GM23338 (cell line): ENCODE data around the gene SOD1. TPM values are rescaled to one million over a fixed set of nuclear protein-coding genes. Genes with fewer than 3 reads are reported as not detected.

Source experiments
- ATAC-seq: fragments of 200-7000 bp; cut with Tn5 transposase; 3 replicates; pipeline ENCODE4 v1.9.1; 2020
- DNase-seq: peaks from one replicate; pipeline ENCODE4 v3.0.0-alpha.2; 2015; ENCODE audit warnings: low spot score
- H2AFZ ChIP-seq: fragments of 200-600 bp; sonication (generic); 2 replicates; pipeline ENCODE4 v1.8.0; 2016; ENCODE audit warnings: antibody characterized with exemption, mild to moderate bottlenecking, moderate library complexity
- H3F3A ChIP-seq: fragments of 200-600 bp; sonication (generic); replicated peaks from 2 replicates; pipeline ENCODE4 v1.8.0; 2017; ENCODE audit warnings: antibody characterized with exemption, mixed run types, low read depth
- H3K27ac ChIP-seq: fragments of 200-600 bp; sonication (generic); 2 replicates; pipeline ENCODE4 v1.6.1; 2016; ENCODE audit warnings: low read depth
- H3K27me3 ChIP-seq: fragments of 200-600 bp; sonication (generic); 2 replicates; pipeline ENCODE4 v1.8.0; 2016; ENCODE audit warnings: mild to moderate bottlenecking, mixed run types, moderate library complexity; ENCODE audit not compliant: insufficient read depth
- H3K36me3 ChIP-seq: fragments of 200-600 bp; sonication (generic); 2 replicates; pipeline ENCODE4 v1.8.0; 2016; ENCODE audit warnings: mild to moderate bottlenecking; ENCODE audit not compliant: insufficient read depth
- H3K4me1 ChIP-seq: fragments of 200-600 bp; sonication (generic); 2 replicates; pipeline ENCODE4 v1.8.0; 2016; ENCODE audit warnings: mild to moderate bottlenecking, moderate library complexity; ENCODE audit not compliant: insufficient read depth
- H3K4me2 ChIP-seq: fragments of 200-600 bp; sonication (generic); 2 replicates; pipeline ENCODE4 v1.7.1; 2017; ENCODE audit warnings: mixed run types
- H3K4me3 ChIP-seq: fragments of 200-600 bp; sonication (generic); 2 replicates; pipeline ENCODE4 v1.6.1; 2016; ENCODE audit warnings: mixed run types
- H3K79me2 ChIP-seq: fragments of 200-600 bp; sonication (generic); replicated peaks from 2 replicates; pipeline ENCODE4 v1.8.0; 2017; ENCODE audit warnings: mild to moderate bottlenecking; ENCODE audit not compliant: insufficient read depth
- H3K9me2 ChIP-seq: fragments of 200-600 bp; sonication (generic); 2 replicates; pipeline ENCODE4 v1.8.0; 2017; ENCODE audit not compliant: insufficient read depth
- H4K20me1 ChIP-seq: fragments of 200-600 bp; sonication (generic); replicated peaks from 2 replicates; pipeline ENCODE4 v1.8.0; 2017; ENCODE audit warnings: mild to moderate bottlenecking; ENCODE audit not compliant: insufficient read depth
- H3K27ac Mint-ChIP-seq: 2 replicates; pipeline ENCODE4 v1.8.0; 2020; ENCODE audit warnings: inconsistent platforms, mild to moderate bottlenecking, moderate library complexity, mixed read lengths
- H3K27me3 Mint-ChIP-seq: 3 replicates; pipeline ENCODE4 v1.8.0; 2022; ENCODE audit warnings: low read depth, mild to moderate bottlenecking, moderate library complexity, mixed read lengths, inconsistent platforms; ENCODE audit not compliant: insufficient read depth, poor library complexity
- H3K36me3 Mint-ChIP-seq: 3 replicates; pipeline ENCODE4 v1.8.0; 2021; ENCODE audit warnings: low read depth, mild to moderate bottlenecking, inconsistent platforms, moderate library complexity, mixed read lengths
- H3K4me1 Mint-ChIP-seq: 3 replicates; pipeline ENCODE4 v1.8.0; 2020; ENCODE audit warnings: mild to moderate bottlenecking, inconsistent platforms, mixed read lengths
- H3K4me3 Mint-ChIP-seq: 3 replicates; pipeline ENCODE4 v1.8.0; 2021; ENCODE audit warnings: moderate library complexity, mild to moderate bottlenecking, inconsistent platforms, mixed read lengths
- H3K9me3 Mint-ChIP-seq: 3 replicates; pipeline ENCODE4 v1.8.0; 2020; ENCODE audit warnings: moderate library complexity, mild to moderate bottlenecking, inconsistent platforms, mixed read lengths
- EZH2 ChIP-seq: fragments of 200-600 bp; sonication (generic); IDR thresholded peaks from one replicate; pipeline ENCODE4 v1.8.0; 2017; ENCODE audit warnings: antibody characterized with exemption, mild to moderate bottlenecking, low read depth; ENCODE audit not compliant: unreplicated experiment
- EZH2phosphoT487 ChIP-seq: fragments of 200-600 bp; sonication (generic); IDR thresholded peaks from one replicate; pipeline ENCODE4 v1.8.1; 2018; ENCODE audit warnings: antibody characterized with exemption; ENCODE audit not compliant: unreplicated experiment
- JUNB ChIP-seq: IDR thresholded peaks from one replicate; pipeline ENCODE4 v1.6.1; 2016; ENCODE audit warnings: antibody characterized with exemption; ENCODE audit not compliant: unreplicated experiment
- NANOG ChIP-seq: IDR thresholded peaks from 2 replicates; pipeline ENCODE4 v1.6.1; 2016; ENCODE audit warnings: antibody characterized with exemption, borderline replicate concordance
- POLR2AphosphoS5 ChIP-seq: IDR thresholded peaks from 2 replicates; pipeline ENCODE4 v1.6.1; 2016; ENCODE audit warnings: antibody characterized with exemption, low read depth
- REST ChIP-seq: IDR thresholded peaks from one replicate; pipeline ENCODE4 v1.6.1; 2018; ENCODE audit warnings: antibody characterized with exemption; ENCODE audit not compliant: unreplicated experiment
- STAT1 ChIP-seq: IDR thresholded peaks from one replicate; pipeline ENCODE4 v1.6.1; 2016; ENCODE audit warnings: antibody characterized with exemption; ENCODE audit not compliant: unreplicated experiment
- ZNF331 ChIP-seq: fragments of 250-450 bp; sonication (Bioruptor Pico); IDR thresholded peaks from 2 replicates; pipeline ENCODE4 v1.5.0; 2020; ENCODE audit warnings: low read depth, mild to moderate bottlenecking, moderate library complexity
- polyA plus RNA-seq: library from polyadenylated mRNA; unstranded; fragments of >200 nt; fragmentation: Nextera tagmentation; extraction: Ambion mirVana; gene quantifications from 2 replicates; pipeline ENCODE4 v1.2.1, GENCODE V29; 2016
- total RNA-seq: library from RNA; depleted of rRNA; stranded (reverse); fragments of >200 nt; shearing (Covaris generic); gene quantifications from 2 replicates; pipeline ENCODE4 v1.2.3, GENCODE V29; 2014
- TF ChIP-seq, protein P1 (sequence below), 2 experiments: fragments of 200-600 bp in 1 of 2; sonication (generic) in 1 of 2; conservative IDR thresholded peaks; 2 replicates each; pipeline versions ENCODE4 v1.5.1 to v1.6.1; 2016 to 2017; ENCODE audit warnings: antibody characterized with exemption in 2 of 2, low read depth in 2 of 2, mild to moderate bottlenecking in 2 of 2, moderate library complexity in 1 of 2
- TF ChIP-seq, protein P2 (sequence below): IDR thresholded peaks from 2 replicates; pipeline ENCODE4 v1.6.1; 2016; ENCODE audit warnings: antibody characterized with exemption

The SOD1 gene
- total and polyA plus RNA-seq, 2 experiments from 2014 or later: 123 to 454 TPM

DNA sequence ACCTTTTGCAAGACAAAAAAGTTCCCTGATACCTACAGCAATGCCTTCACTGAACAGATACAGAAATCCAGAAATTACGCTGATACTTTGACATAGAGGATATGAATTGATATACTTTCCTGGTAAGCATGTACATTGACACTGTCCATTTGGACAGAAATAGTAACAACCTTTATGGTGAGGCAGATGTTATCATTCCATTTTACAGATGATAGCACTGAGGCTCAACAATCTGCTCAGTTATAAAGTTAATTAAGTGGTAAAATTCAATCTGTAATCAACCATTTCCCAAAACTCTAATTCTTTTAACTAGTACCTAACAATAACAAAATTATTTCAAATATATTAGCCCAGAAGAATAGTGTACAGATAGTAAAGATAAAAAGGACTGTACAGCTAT is 51.8 kb downstream of the SOD1 start (continued):
- TF ChIP-seq, protein P1, sequence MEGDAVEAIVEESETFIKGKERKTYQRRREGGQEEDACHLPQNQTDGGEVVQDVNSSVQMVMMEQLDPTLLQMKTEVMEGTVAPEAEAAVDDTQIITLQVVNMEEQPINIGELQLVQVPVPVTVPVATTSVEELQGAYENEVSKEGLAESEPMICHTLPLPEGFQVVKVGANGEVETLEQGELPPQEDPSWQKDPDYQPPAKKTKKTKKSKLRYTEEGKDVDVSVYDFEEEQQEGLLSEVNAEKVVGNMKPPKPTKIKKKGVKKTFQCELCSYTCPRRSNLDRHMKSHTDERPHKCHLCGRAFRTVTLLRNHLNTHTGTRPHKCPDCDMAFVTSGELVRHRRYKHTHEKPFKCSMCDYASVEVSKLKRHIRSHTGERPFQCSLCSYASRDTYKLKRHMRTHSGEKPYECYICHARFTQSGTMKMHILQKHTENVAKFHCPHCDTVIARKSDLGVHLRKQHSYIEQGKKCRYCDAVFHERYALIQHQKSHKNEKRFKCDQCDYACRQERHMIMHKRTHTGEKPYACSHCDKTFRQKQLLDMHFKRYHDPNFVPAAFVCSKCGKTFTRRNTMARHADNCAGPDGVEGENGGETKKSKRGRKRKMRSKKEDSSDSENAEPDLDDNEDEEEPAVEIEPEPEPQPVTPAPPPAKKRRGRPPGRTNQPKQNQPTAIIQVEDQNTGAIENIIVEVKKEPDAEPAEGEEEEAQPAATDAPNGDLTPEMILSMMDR (conservative IDR thresholded peaks at IDR 0.05; ENCODE audit: low read depth in 2 of 2): no peak
- TF ChIP-seq NANOG (no peak), EZH2 (no peak), JUNB (no peak), EZH2phosphoT487 (no peak), REST (no peak), STAT1 (no peak), ZNF331 (CRISPR knock-in tag) (no peak), POLR2AphosphoS5 (no peak)
- TF ChIP-seq, protein P2, sequence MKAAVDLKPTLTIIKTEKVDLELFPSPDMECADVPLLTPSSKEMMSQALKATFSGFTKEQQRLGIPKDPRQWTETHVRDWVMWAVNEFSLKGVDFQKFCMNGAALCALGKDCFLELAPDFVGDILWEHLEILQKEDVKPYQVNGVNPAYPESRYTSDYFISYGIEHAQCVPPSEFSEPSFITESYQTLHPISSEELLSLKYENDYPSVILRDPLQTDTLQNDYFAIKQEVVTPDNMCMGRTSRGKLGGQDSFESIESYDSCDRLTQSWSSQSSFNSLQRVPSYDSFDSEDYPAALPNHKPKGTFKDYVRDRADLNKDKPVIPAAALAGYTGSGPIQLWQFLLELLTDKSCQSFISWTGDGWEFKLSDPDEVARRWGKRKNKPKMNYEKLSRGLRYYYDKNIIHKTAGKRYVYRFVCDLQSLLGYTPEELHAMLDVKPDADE: no peak

DNA sequence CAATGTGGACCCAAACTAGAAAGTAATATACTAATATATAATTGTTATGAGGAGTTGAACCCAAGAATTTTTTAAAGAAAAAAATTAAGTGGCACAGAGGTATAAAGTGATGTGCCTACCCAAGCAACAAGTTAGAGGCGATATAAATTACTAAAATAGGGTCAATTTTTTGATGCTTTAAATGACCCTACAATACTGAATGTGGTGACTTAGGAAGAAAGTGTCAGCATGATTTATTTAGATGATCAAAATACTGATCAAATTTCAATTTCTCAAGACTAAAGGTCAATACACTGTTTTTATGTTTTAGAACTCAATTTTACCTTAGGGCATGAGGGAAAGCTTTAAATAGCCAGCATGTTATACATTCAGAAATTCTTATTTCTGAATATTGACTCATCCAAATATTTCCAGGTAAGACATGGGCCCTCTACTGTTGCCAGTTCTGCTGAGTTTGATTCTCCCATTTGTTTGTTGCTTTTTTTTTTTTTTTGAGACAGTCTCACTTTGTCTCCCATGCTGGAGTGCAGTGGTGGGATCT is 52.3 kb downstream of the SOD1 start:
- H4K20me1 ChIP-seq: peaks cover 60% of the 10 kb centered on the region
- H2AFZ ChIP-seq: no peak overlapping the region
- no peak overlapping the region for H3K27ac ChIP-seq
- Mint-ChIP-seq H3K36me3 (no peaks in the 10 kb centered on the region), H3K4me1 (peaks cover 63% of the 10 kb centered on the region), H3K27ac (no peak overlapping the region; the same call in 1 of the 2 replicates), H3K27me3 (peaks cover 6% of the 10 kb centered on the region), H3K4me3 (no peak overlapping the region), H3K9me3 (no peaks in the 10 kb centered on the region; the same call in 2 of the 3 replicates)
- peaks cover 49% of the 10 kb centered on the region for H3K4me1 ChIP-seq
- H3K27me3 ChIP-seq: no peaks in the 10 kb centered on the region
- DNase-seq (no peak), ATAC-seq (no peak)
- no peaks in the 10 kb centered on the region for H3K36me3 ChIP-seq
- TF ChIP-seq STAT1: no peak
- peaks cover 100% of the 10 kb centered on the region for H3K79me2 ChIP-seq
- no peaks in the 10 kb centered on the region for H3F3A ChIP-seq
- no peaks in the 10 kb centered on the region for H3K9me2 ChIP-seq
- H3K4me2 ChIP-seq: no peak overlapping the region
- H3K4me3 ChIP-seq: no peak overlapping the region
